Mesodermal cell (in vitro differentiated cells): ENCODE data around the gene CCDC81.

ENCODE experiments used
- H3K27ac ChIP-seq: 2 replicates; pipeline ENCODE4 v1.7.0; 2013; ENCODE audit warnings: mild to moderate bottlenecking, low read depth, low read length, moderate library complexity; ENCODE audit not compliant: severe bottlenecking
- H3K36me3 ChIP-seq: 2 replicates; pipeline ENCODE4 v1.7.1; 2013; ENCODE audit warnings: mild to moderate bottlenecking, low read length, moderate library complexity; ENCODE audit not compliant: control insufficient read depth, insufficient read depth
- H3K4me1 ChIP-seq: one replicate; pipeline ENCODE4 v1.7.1; 2013; ENCODE audit warnings: mild to moderate bottlenecking, low read length; ENCODE audit not compliant: insufficient read depth, control insufficient read depth, poor library complexity, severe bottlenecking
- H3K4me3 ChIP-seq: 2 replicates; pipeline ENCODE4 v1.7.0; 2013; ENCODE audit warnings: low read length, control low read depth, mild to moderate bottlenecking; ENCODE audit not compliant: insufficient read depth, poor library complexity, severe bottlenecking; ENCODE audit errors: extremely low read depth
- H3K9me3 ChIP-seq: 2 replicates; pipeline ENCODE4 v1.7.1; 2013; ENCODE audit warnings: mild to moderate bottlenecking, low read length, moderate library complexity; ENCODE audit not compliant: control insufficient read depth
- WGBS, 2 experiments: methylation state at CpG; one replicate each; pipeline ENCODE4 v1.1.5; 2013; ENCODE audit warnings: missing lambda C conversion rate in 2 of 2; ENCODE audit not compliant: insufficient coverage in 2 of 2; 5-methylcytosine and 5-hydroxymethylcytosine counted together

The CCDC81 gene

GRCh38 chr11:86369668-86370067 is 5.0 kb upstream of the CCDC81 start:
- H3K27ac ChIP-seq: no peak overlapping the region
- no peaks in the 10 kb centered on the region for H3K4me1 ChIP-seq
- no peaks in the 10 kb centered on the region for H3K36me3 ChIP-seq
- WGBS, 2 experiments: 80 to 100% methylated on average over 2 to 4 of the region's 7 CpGs
- no peak overlapping the region for H3K4me3 ChIP-seq
- H3K9me3 ChIP-seq: peaks cover 6% of the 10 kb centered on the region

GRCh38 chr11:86370171-86370570 is 4.5 kb upstream of the CCDC81 start:
- Histone ChIP-seq H3K9me3 (peaks cover 6% of the 10 kb centered on the region), H3K27ac (no peak overlapping the region), H3K36me3 (no peaks in the 10 kb centered on the region), H3K4me3 (no peak overlapping the region), H3K4me1 (no peaks in the 10 kb centered on the region)
- WGBS, 2 experiments: 90 to 94% methylated on average over 3 of the region's 4 CpGs

- Histone ChIP-seq H3K36me3 (no peaks in the 10 kb centered on the region), H3K9me3 (peaks cover 6% of the 10 kb centered on the region), H3K4me1 (no peaks in the 10 kb centered on the region), H3K4me3 (no peak overlapping the region), H3K27ac (no peak overlapping the region)
- 93 to 96% methylated on average over 3 of the region's 6 CpGs for WGBS, 2 experiments
These were observed 3.6 kb upstream of the CCDC81 start for GRCh38 chr11:86370922-86371594.

GRCh38 chr11:86372041-86372440 is 2.6 kb upstream of the CCDC81 start:
- Histone ChIP-seq H3K4me3 (no peak overlapping the region), H3K4me1 (no peaks in the 10 kb centered on the region), H3K36me3 (no peaks in the 10 kb centered on the region), H3K9me3 (peaks cover 6% of the 10 kb centered on the region), H3K27ac (no peak overlapping the region)
- no CpG with 5 or more reads among the region's 1 CpG for WGBS, 2 experiments

DNA sequence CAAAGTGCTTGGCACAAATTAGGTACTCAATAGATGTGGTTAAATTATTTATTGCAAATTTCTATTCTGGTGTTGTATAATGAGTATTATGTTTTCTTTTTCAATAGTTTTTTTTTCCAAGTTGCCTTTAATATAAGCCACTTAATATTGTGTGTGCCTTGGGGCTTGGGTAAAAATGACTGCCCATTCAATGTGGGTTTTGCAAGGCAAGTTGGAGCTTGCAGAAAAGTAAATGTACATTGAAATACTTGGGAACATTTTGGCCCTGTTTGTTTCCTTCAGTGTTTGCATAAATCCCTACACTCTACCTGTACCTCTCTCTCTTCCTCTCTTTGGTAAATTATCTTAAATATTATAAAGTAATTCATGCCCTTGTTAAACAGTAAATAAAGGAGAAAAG is 2.1 kb upstream of the CCDC81 start:
- Histone ChIP-seq H3K36me3 (no peaks in the 10 kb centered on the region), H3K4me3 (no peak overlapping the region), H3K9me3 (peaks cover 6% of the 10 kb centered on the region), H3K4me1 (no peaks in the 10 kb centered on the region), H3K27ac (no peak overlapping the region)

GRCh38 chr11:86374069-86374468 is 618 bp upstream of the CCDC81 start:
- no peaks in the 10 kb centered on the region for H3K36me3 ChIP-seq
- no peak overlapping the region for H3K27ac ChIP-seq
- peaks cover 6% of the 10 kb centered on the region for H3K9me3 ChIP-seq
- no peaks in the 10 kb centered on the region for H3K4me1 ChIP-seq
- H3K4me3 ChIP-seq: no peak overlapping the region
- WGBS, 2 experiments: no CpG with 5 or more reads among the region's 1 CpG

DNA sequence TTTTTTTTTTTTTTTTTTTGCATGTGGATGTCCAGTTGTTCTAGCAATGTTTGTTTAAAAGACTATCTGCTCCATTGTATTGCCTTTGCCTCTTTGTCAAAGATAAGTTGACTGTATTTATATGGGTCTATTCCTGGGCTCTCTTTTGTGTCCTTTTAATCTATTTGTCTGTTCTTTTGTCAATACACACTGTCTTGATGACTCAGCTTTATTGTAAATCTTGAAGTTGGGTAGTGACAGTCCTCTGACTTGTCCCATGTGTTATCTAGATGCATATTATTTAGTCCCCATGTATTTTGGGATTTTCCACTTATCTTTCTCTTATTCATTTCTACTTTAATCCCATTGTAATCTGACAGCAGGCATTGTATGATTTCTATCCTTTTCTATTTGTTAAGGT is 3.3 kb downstream of the CCDC81 start:
- Histone ChIP-seq H3K36me3 (no peaks in the 10 kb centered on the region), H3K4me1 (no peaks in the 10 kb centered on the region), H3K27ac (no peak overlapping the region), H3K4me3 (no peak overlapping the region), H3K9me3 (no peaks in the 10 kb centered on the region)

DNA sequence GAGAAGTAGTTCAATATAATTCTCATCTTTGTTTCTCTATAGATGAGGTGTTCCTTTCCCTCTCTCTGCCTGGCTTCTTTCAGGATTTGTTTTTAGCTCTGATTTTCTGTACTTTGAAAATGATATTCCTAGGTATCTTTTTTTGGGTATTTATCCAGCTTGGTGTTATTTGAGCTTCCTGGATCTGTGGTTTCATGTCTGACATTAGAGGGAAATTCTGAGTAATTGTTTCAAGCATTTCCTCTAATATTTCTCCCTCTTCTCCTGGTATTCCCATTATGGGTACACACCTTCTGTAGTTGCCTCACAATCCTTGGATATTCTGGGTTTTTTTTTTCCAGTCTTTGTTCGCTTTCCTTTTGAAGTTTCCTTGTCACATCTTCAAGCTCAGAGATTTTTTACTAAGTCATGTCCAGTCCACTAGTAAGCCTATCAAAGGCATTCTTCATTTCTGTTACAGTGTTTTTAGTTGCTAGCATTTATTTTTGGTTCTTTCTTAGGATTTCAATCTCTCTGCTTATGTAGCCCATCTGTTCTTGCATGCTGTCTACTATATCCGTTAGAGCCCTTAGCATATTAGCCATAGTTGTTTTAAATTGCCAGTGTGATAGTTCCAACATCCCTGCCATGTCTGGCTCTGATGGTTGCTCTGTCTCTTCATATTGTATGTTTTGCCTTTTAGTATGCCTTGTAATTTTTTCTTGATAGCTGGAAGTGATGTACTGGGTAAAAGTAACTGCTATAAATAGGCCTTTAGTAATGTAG is 5.8 kb downstream of the CCDC81 start:
- no peak overlapping the region for H3K4me3 ChIP-seq
- H3K4me1 ChIP-seq: no peaks in the 10 kb centered on the region
- no peaks in the 10 kb centered on the region for H3K9me3 ChIP-seq
- H3K27ac ChIP-seq: no peak overlapping the region
- no peaks in the 10 kb centered on the region for H3K36me3 ChIP-seq
- 80% methylated on average over 1 of the region's 2 CpGs; no CpG with 5 or more reads in 1 of the 2 experiments for whole genome bisulfite sequencing, 2 experiments

DNA sequence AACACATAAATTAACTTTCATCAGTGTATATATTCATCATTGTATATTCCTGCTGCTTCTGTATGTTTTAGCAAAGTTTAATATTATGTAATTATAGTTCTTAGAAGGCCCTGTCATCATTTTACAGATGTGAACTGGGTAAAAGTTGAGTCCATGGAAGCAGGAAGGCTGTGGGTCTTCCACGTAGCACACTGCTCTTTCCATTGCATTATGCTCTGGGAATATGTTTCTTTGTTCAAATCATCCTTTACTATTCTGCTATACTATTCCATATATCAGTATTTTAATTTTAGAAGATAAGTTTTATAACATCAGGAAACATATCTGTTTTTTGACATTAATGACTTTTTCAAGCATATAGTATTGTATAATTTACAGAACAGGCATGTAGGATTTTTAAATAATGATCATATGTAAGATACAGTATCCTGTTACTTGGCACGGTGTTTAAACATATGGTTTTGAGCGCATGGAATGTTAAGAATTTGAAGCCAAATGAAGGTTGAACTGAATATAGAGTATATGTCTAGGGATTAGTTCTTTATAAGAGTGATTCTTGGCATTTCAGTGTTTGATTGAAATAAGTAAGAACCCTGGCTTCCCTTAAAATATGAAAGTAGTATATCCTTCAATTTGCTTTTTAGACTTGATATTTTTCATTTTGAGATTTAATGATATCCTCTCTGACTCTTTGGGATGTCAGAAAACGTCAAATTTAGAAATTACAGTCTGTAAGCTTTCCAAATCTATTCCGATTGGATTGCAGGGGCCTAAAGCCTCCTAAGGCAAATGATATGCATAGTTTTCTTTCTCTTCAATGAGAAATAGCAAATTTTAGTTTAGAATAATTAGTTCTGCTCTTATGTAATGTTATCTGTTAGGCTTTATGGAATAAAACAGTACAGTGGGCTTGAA is 8.6 kb downstream of the CCDC81 start:
- no peaks in the 10 kb centered on the region for H3K9me3 ChIP-seq
- H3K36me3 ChIP-seq: no peaks in the 10 kb centered on the region
- no peak overlapping the region for H3K27ac ChIP-seq
- H3K4me3 ChIP-seq: no peak overlapping the region
- no peaks in the 10 kb centered on the region for H3K4me1 ChIP-seq
- WGBS, 2 experiments: 96 to 100% methylated on average over 2 to 4 of the region's 5 CpGs

DNA sequence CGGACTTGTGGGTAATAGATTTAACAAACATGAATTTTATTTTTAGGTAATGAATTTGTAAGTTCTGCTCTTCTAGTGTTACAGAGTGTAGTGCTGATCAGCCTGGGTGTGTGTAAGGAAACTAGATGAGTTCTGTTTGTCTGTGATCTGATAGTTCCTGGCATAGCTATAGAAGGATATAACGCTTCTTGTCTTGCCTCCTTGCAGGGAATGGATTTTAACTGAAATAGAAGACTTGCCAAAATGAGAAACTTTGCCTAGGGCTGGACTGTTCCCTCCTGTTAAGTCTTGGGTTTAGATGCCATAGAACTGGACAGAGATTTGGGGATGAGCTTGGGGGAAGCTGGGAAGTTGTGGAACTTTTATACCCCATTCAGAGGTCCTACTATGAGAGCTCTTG is 11.6 kb downstream of the CCDC81 start:
- Histone ChIP-seq H3K36me3 (no peaks in the 10 kb centered on the region), H3K4me3 (no peak overlapping the region)
- WGBS, 2 experiments: 94% methylated on average over 2 of the region's 2 CpGs; no CpG with 5 or more reads in 1 of the 2 experiments

More for the DNA sequence above, 11.6 kb downstream of the CCDC81 start:
- H3K27ac ChIP-seq: no peak overlapping the region
- H3K9me3 ChIP-seq: no peaks in the 10 kb centered on the region
- H3K4me1 ChIP-seq: no peaks in the 10 kb centered on the region
